HL-60 (cell line): ENCODE results near the gene AMER1.
A peak's percentile ranks its signal among the peaks of the same experiment; 100 is the strongest.

ENCODE experiments used
- DNase-seq, 2 experiments: peaks; one replicate each; pipeline ENCODE4 v3.0.0-alpha.2; 2010 to 2020; ENCODE audit warnings: low read depth in 1 of 2, low spot score in 1 of 2
- H3K27ac ChIP-seq: fragments of 250-450 bp; sonication (Bioruptor Pico); replicated peaks from 2 replicates; pipeline ENCODE4 v1.5.1; 2020; ENCODE audit warnings: mild to moderate bottlenecking, moderate library complexity
- H3K27me3 ChIP-seq: fragments of 250-450 bp; sonication (Bioruptor Pico); 2 replicates; pipeline ENCODE4 v1.5.1; 2021; ENCODE audit warnings: mild to moderate bottlenecking, moderate library complexity; ENCODE audit not compliant: insufficient read depth, poor library complexity, severe bottlenecking
- H3K4me3 ChIP-seq: replicated peaks from 2 replicates; pipeline ENCODE4 v1.5.1; 2011; ENCODE audit warnings: mild to moderate bottlenecking, control low read depth, low read length; ENCODE audit not compliant: insufficient read depth
- CTCF ChIP-seq: IDR thresholded peaks from one replicate; pipeline ENCODE4 v1.5.1; 2011; ENCODE audit warnings: low read length, control low read depth, inconsistent platforms; ENCODE audit not compliant: insufficient read depth
- GABPA ChIP-seq: IDR thresholded peaks from 2 replicates; pipeline ENCODE4 v1.6.1; 2012; ENCODE audit warnings: low read depth
- POLR2AphosphoS5 ChIP-seq: IDR thresholded peaks from 2 replicates; pipeline ENCODE4 v1.6.1; 2012; ENCODE audit warnings: low read depth
- REST ChIP-seq: IDR thresholded peaks from 2 replicates; pipeline ENCODE4 v1.6.1; 2012; ENCODE audit warnings: low read depth; ENCODE audit not compliant: insufficient replicate concordance
- SPI1 ChIP-seq: IDR thresholded peaks from 2 replicates; pipeline ENCODE4 v1.6.1; 2012; ENCODE audit warnings: low read depth, mild to moderate bottlenecking, borderline replicate concordance
- long read RNA-seq: library from polyadenylated mRNA; unstranded; transcript quantifications from one replicate; pipeline ENCODE4 v2.0.0, GENCODE V29; 2020

AMER1 gene
- long read RNA-seq, partial matches to known transcripts = 0 of 1 reads
- long read RNA-seq, other reads (novel, unspliced or antisense) = 1 of 1 reads

- TF ChIP-seq GABPA (no peak), CTCF (no peak), REST (no peak), SPI1 (no peak), POLR2AphosphoS5 (no peak)
- Histone ChIP-seq H3K4me3 (peak within 1 kb of the TSS; percentile 57), H3K27ac (peak within 1 kb of the TSS; percentile 90), H3K27me3 (no peaks in the 10 kb centered on the region)
- no peak for DNase-seq
Observed at GRCh38 chrX:64205441-64205734, at the start of gene AMER1. Gene AMER1, minus strand, starts transcription at chrX:64205708. Its CDS starts 12,422 bp downstream, at chrX:64193286.

- DNase-seq = no peak
- TF ChIP-seq GABPA = no peak
- no peak for TF ChIP-seq REST
- no peak for TF ChIP-seq POLR2AphosphoS5
- no peak for TF ChIP-seq SPI1
- TF ChIP-seq CTCF = no peak
Observed at GRCh38 chrX:64230123-64230970, 24.8 kb upstream of the AMER1 start, which contains the start of gene ASB12. Gene ASB12, minus strand, starts transcription at chrX:64230607. Its CDS starts 4,957 bp downstream, at chrX:64225650.

GRCh38 chrX:64229154-64229553 is 23.6 kb upstream of the AMER1 start:
- Histone ChIP-seq H3K4me3 (no peak overlapping the region), H3K27ac (no peak overlapping the region), H3K27me3 (no peaks in the 10 kb centered on the region)
- DNase-seq = no peak
- TF ChIP-seq POLR2AphosphoS5 (no peak), SPI1 (no peak), CTCF (no peak), GABPA (no peak), REST (no peak)

More at GRCh38 chrX:64230123-64230970, 24.8 kb upstream of the AMER1 start, which contains the start of gene ASB12:
- no peak within 1 kb of the TSS for H3K27ac ChIP-seq
- H3K27me3 ChIP-seq = no peaks in the 10 kb centered on the region
- H3K4me3 ChIP-seq = no peak within 1 kb of the TSS
